ENCODE data around the gene HJURP. TPM values are rescaled to one million over a fixed set of nuclear protein-coding genes. Genes with fewer than 3 reads are reported as not detected.

HJURP gene
- total RNA-seq, 2 donors from 2014 or later = 1.1 TPM; not detected in 1

GRCh38 chr2:233851169-233851568 lies 3.2 kb downstream of the HJURP start:
- DNase-seq (no peak), ATAC-seq (no peak)
- intact Hi-C loops (cut with DNase I) = no loop called here

- ATAC-seq (no peak), DNase-seq (no peak)
- intact Hi-C loops (cut with DNase I) = no loop called here
Observed at GRCh38 chr2:233850745-233851144, 3.6 kb downstream of the HJURP start.

GRCh38 chr2:233849607-233850271 lies 4.6 kb downstream of the HJURP start:
- DNase-seq (no peak), ATAC-seq (no peak)
- intact Hi-C loops (cut with DNase I) = no loop called here

GRCh38 chr2:233848276-233848675 lies 6.1 kb downstream of the HJURP start:
- intact Hi-C loops (cut with DNase I) = no loop called here
- ATAC-seq (no peak), DNase-seq (no peak)

GRCh38 chr2:233847248-233847898 lies 7.0 kb downstream of the HJURP start:
- DNase-seq (no peak), ATAC-seq (no peak)
- intact Hi-C loops (cut with DNase I) = no loop called here

GRCh38 chr2:233846387-233847247 lies 7.7 kb downstream of the HJURP start:
- ATAC-seq = peak in 1 of 2 donors; percentile 63
- intact Hi-C loops (cut with DNase I) = no loop called here
- DNase-seq = no peak

- ATAC-seq = no peak
- DNase-seq = no peak
- intact Hi-C loops (cut with DNase I) = no loop called here
Observed at GRCh38 chr2:233845301-233846060, 8.9 kb downstream of the HJURP start.

GRCh38 chr2:233844836-233845235 lies 9.5 kb downstream of the HJURP start:
- no peak for ATAC-seq
- intact Hi-C loops (cut with DNase I) = no loop called here
- no peak for DNase-seq

GRCh38 chr2:233844064-233844807 lies 10.1 kb downstream of the HJURP start:
- intact Hi-C loops (cut with DNase I) = no loop called here
- ATAC-seq = no peak
- no peak for DNase-seq

GRCh38 chr2:233841183-233841582 lies 13.2 kb downstream of the HJURP start:
- intact Hi-C loops (cut with DNase I) = no loop called here
- no peak for ATAC-seq
- DNase-seq = no peak

GRCh38 chr2:233840520-233840919 lies 13.8 kb downstream of the HJURP start:
- intact Hi-C loops (cut with DNase I) = no loop called here
- DNase-seq = no peak
- no peak for ATAC-seq

- intact Hi-C loops (cut with DNase I) = no loop called here
- no peak for ATAC-seq
- DNase-seq = no peak
Observed at GRCh38 chr2:233839447-233839820, 14.9 kb downstream of the HJURP start.

- no peak for DNase-seq
Observed at GRCh38 chr2:233838726-233839446, 15.4 kb downstream of the HJURP start.

GRCh38 chr2:233838251-233838650 lies 16.1 kb downstream of the HJURP start:
- intact Hi-C loops (cut with DNase I) = no loop called here
- ATAC-seq (no peak), DNase-seq (no peak)

More at GRCh38 chr2:233838726-233839446, 15.4 kb downstream of the HJURP start:
- no peak for ATAC-seq
- intact Hi-C loops (cut with DNase I) = no loop called here

GRCh38 chr2:233837694-233838229 lies 16.6 kb downstream of the HJURP start:
- intact Hi-C loops (cut with DNase I) = no loop called here
- DNase-seq (no peak), ATAC-seq (no peak)

- intact Hi-C loops (cut with DNase I) = no loop called here
- DNase-seq (no peak), ATAC-seq (no peak)
Observed at GRCh38 chr2:233836359-233836758, 18.0 kb downstream of the HJURP start.

- no peak for ATAC-seq
- intact Hi-C loops (cut with DNase I) = no loop called here
Observed at GRCh38 chr2:233835230-233836186, 18.8 kb downstream of the HJURP start.

More at GRCh38 chr2:233835230-233836186, 18.8 kb downstream of the HJURP start:
- no peak for DNase-seq
